Measurements from ENCODE around the gene TTC39B. TPM values are rescaled to one million over a fixed set of nuclear protein-coding genes. Genes with fewer than 3 reads are reported as not detected.
A peak's percentile ranks its signal among the peaks of the same experiment; 100 is the strongest.

TTC39B gene
- total RNA-seq, 1 donor from 2014 or later, result 8.7 TPM

DNA sequence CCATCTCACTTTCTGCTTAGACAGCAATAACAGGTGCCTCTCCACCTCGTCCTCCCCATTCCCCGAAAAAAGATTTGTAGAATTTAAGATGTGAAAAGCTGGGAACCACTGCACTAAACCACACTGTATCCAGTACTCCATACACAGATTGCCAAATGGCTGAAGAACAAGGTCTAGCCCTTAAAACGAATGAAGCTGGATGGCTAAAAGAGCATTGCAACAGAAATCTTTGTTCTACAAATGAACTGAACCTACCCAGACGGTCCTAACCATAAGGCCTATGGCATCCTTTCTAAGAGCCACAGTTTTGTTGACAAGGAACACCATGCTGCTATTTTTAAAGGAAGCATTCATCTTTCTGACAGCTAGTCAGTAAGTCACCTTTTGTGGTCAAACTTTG lies 152.3 kb downstream of the TTC39B start:
- H3K36me3 ChIP-seq (ENCODE audit: control insufficient read depth, insufficient read depth, low read length), result no peaks in the 10 kb centered on the region
- TF ChIP-seq, protein P1, sequence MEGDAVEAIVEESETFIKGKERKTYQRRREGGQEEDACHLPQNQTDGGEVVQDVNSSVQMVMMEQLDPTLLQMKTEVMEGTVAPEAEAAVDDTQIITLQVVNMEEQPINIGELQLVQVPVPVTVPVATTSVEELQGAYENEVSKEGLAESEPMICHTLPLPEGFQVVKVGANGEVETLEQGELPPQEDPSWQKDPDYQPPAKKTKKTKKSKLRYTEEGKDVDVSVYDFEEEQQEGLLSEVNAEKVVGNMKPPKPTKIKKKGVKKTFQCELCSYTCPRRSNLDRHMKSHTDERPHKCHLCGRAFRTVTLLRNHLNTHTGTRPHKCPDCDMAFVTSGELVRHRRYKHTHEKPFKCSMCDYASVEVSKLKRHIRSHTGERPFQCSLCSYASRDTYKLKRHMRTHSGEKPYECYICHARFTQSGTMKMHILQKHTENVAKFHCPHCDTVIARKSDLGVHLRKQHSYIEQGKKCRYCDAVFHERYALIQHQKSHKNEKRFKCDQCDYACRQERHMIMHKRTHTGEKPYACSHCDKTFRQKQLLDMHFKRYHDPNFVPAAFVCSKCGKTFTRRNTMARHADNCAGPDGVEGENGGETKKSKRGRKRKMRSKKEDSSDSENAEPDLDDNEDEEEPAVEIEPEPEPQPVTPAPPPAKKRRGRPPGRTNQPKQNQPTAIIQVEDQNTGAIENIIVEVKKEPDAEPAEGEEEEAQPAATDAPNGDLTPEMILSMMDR (IDR thresholded peaks at IDR 0.05; ENCODE audit: insufficient read depth, low read length, severe bottlenecking), result no peak
- DNase-seq (ENCODE audit: low read depth), result no peak
- no peak overlapping the region for H3K4me3 ChIP-seq (ENCODE audit: low read depth, low read length)
- H3K27me3 ChIP-seq (ENCODE audit: control insufficient read depth, insufficient read depth, low read length), result no peaks in the 10 kb centered on the region
- FAIRE-seq, result no peak

DNA sequence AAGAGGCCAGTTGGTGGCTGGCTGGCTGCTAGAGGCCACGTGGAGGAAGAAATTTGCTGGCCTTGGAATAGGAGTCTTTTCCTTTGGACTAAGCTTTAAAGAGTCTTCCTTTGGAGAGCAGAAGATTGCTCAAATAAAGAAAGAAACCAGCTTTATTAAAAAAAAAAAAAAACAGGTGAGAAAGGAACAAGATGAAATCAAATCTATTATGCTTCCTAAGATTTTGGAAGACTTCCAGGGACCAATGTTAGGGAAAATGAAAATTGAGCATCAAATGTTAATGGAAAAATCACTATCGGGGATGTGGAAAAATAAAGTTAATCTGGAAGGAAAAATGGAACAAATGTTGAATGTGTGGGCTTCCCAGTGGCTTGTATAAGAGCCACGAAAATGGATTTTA lies 153.1 kb downstream of the TTC39B start:
- FAIRE-seq, result no peak

DNA sequence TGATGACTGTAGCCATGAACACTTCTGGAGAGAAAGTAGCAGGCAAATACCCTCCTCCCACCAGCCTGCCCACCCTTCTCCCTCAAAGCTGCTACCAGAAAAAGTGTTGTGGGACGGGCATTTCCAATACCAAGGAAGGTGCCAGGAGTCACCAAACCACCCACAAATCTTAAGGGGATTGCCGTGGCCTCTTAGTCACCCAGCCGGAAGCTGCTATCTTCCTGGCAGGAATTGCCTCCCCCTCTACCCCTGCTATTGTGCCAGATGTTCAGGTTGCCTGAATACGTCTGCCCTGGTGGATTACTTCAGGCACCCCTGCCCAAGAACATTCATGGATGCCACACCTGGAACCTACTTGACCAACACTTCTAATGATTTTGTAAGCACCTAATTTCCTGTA lies 156.1 kb downstream of the TTC39B start:
- H3K36me3 ChIP-seq (ENCODE audit: control insufficient read depth, insufficient read depth, low read length), result no peaks in the 10 kb centered on the region
- no peak for FAIRE-seq
- H3K27me3 ChIP-seq (ENCODE audit: control insufficient read depth, insufficient read depth, low read length), result no peaks in the 10 kb centered on the region
- TF ChIP-seq, protein P1 (IDR thresholded peaks at IDR 0.05; ENCODE audit: insufficient read depth, low read length, severe bottlenecking), result no peak
- peak; percentile 46 for DNase-seq (ENCODE audit: low read depth)
- H3K4me3 ChIP-seq (ENCODE audit: low read depth, low read length), result no peak overlapping the region

More for the DNA sequence above, 153.1 kb downstream of the TTC39B start:
- TF ChIP-seq, protein P1 (IDR thresholded peaks at IDR 0.05; ENCODE audit: insufficient read depth, low read length, severe bottlenecking), result no peak
- Histone ChIP-seq H3K27me3 (ENCODE audit: control insufficient read depth, insufficient read depth, low read length) (no peaks in the 10 kb centered on the region), H3K4me3 (ENCODE audit: low read depth, low read length) (no peak overlapping the region), H3K36me3 (ENCODE audit: control insufficient read depth, insufficient read depth, low read length) (no peaks in the 10 kb centered on the region)
- DNase-seq (ENCODE audit: low read depth), result no peak

DNA sequence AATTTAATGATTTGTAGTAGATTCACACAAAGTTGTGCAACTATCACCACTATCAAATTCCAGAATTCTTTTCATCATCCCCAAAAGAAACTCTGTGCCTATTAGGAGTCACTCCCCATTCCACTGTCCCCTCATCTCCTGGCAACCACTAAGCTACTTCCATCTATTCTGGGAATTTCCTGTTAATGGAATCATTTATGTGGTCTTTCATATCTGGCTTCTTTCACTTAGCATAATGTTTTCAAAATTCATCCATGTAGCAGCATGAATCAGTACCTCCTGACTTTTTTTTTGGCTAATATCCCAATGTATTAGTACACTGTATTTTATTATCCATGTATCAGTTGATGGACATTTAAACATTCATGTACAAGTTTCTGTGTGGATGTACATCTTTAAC lies 157.6 kb downstream of the TTC39B start:
- FAIRE-seq (no peak), DNase-seq (ENCODE audit: low read depth) (no peak)
- TF ChIP-seq, protein P1 (IDR thresholded peaks at IDR 0.05; ENCODE audit: insufficient read depth, low read length, severe bottlenecking), result no peak
- H3K36me3 ChIP-seq (ENCODE audit: control insufficient read depth, insufficient read depth, low read length), result no peaks in the 10 kb centered on the region
- no peaks in the 10 kb centered on the region for H3K27me3 ChIP-seq (ENCODE audit: control insufficient read depth, insufficient read depth, low read length)
- H3K4me3 ChIP-seq (ENCODE audit: low read depth, low read length), result no peak overlapping the region

DNA sequence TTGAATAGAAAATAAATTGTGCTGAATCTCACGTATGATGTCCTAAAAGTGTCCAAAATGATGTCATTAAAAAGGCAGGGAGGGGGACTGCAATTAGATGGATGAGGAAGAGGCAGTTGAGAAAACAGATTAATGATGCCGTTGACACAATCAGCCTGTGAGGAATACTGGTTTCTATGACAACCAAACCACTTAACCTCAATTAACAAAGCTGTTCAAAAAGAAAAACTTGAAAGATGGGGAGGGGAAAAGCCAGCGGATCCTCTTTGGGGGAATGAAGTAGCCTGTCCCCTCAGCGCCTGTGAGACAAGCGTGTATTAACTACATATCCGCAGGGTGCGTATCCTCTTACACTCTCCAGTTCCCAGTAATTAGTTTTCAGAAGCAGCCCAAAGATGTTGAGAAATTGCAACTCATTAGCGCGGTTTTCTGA lies 160.7 kb downstream of the TTC39B start:
- Histone ChIP-seq H3K36me3 (ENCODE audit: control insufficient read depth, insufficient read depth, low read length) (no peaks in the 10 kb centered on the region), H3K4me3 (ENCODE audit: low read depth, low read length) (no peak overlapping the region), H3K27me3 (ENCODE audit: control insufficient read depth, insufficient read depth, low read length) (no peaks in the 10 kb centered on the region)
- DNase-seq (ENCODE audit: low read depth), result no peak
- TF ChIP-seq, protein P1 (IDR thresholded peaks at IDR 0.05; ENCODE audit: insufficient read depth, low read length, severe bottlenecking), result no peak
- no peak for FAIRE-seq

DNA sequence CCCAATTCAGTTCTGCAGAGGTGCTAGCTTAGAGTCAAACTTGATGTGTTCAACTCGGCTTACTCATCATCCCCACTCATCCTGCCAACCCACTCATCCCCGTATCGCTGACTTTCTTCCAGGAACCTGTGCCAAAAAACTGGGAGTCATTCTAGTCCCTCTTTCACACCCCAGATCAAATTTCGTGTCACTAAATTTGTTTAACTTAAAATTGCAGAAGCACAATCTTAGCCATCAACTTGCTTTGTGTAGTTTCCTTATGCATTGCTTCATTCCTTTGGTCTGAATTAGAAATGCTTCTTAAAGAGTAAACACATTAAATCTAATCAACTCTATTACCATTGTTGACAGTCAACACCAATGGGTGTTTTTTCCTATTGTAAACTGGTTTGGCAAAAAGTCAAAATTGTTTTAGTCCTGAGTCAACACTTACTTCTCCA lies 162.4 kb downstream of the TTC39B start:
- DNase-seq (ENCODE audit: low read depth) (peak; percentile 93), FAIRE-seq (peak; percentile 88)
- Histone ChIP-seq H3K36me3 (ENCODE audit: control insufficient read depth, insufficient read depth, low read length) (no peaks in the 10 kb centered on the region), H3K4me3 (ENCODE audit: low read depth, low read length) (no peak overlapping the region), H3K27me3 (ENCODE audit: control insufficient read depth, insufficient read depth, low read length) (no peaks in the 10 kb centered on the region)
- TF ChIP-seq, protein P1 (IDR thresholded peaks at IDR 0.05; ENCODE audit: insufficient read depth, low read length, severe bottlenecking), result no peak

All from bronchial epithelial cell (primary cell).